GM19468 (cell line): ENCODE results near the gene IGSF21.

Experiments used
- ATAC-seq: cut with Tn5 transposase; IDR thresholded peaks from one replicate; pipeline ENCODE4 v1.9.1; 2021; ENCODE audit warnings: mild to moderate bottlenecking, moderate library complexity, moderate number of reproducible peaks; ENCODE audit not compliant: unreplicated experiment; ENCODE audit errors: extremely low read depth

The IGSF21 gene

DNA sequence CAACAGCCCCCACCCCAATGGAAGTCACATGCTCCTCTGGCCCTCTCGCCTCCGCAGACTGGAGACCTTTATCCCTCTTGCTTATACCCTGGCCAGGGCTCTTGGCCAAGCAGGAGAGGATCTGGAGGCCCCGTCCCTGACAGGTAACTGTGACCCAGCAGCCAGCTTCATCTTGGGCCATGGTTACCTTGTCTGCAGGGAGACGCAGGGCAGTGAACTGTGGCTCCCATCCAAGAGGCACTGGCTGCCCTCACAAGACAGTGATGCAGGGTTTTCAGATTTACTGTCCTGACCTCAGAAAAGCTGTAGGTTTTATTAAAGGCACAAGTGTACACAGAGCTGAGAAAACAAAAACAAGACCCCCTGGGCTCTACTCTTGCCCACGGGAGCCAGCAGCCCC is 276.5 kb downstream of the IGSF21 start:
- no peak for ATAC-seq

DNA sequence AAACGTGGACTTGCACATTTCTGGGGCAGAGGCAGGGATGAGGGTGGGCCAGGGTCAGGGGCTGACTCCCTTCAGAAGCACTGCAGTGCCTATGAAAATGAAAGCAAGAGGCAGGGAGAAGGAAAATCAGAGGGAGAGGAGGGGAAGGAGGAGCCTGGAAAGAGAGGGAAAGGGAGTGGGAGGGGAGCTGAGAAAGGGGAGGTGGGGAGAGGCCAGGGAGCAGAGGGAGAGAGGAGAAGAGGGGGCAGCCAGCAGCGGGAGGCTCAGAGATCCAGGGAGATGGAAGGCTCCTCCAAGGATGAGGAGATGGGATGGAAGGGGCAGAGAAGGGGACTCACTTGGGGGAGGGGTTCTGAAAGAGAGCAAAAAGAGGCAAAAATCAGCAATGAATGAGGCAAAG is 276.9 kb downstream of the IGSF21 start:
- no peak for ATAC-seq

DNA sequence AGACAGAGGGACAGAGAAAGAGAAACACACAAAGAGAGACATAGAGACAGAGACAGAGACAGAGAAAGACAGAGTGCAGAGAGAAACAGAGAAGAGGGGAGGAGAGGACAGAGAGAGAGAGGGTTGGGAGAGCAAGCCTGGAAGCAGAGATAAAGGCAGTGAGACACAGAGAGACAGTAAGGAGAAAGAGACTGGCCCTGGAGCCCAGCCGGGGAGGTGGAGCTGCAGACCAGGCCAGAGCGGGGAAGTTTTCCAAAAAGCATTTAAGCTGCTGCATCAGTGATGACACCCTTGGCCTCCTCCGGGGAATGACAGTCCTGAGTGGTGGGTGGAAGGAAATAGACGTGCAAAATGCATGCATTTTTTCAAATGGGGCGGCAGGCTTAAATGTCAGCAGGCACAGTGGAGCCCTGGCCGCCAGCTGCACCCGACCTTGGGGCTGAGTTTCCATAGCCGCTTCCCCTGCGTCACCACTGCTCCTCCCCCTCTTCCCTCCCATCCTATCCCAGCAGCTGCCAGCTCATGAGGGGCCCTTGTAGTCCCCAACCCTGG is 277.7 kb downstream of the IGSF21 start:
- ATAC-seq: no peak

DNA sequence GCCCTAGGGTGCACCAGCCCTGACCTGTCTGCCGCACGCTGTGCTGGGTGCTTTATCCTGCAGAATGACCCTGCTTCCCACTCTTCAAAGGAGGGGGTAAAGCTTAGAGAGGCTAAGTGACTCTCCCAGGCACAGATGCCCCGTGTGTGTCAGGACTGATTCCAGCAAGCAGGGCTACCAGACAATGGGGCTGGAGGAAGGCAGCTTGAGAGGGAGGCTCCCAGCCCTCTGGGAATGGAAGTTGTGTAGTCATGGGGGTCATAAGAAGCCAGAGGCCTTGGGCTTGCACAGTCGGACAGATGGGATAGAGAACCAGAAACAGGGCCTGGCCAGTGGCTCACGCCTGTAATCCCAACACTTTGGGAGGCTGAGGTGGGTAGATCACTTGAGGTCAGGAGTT is 279.0 kb downstream of the IGSF21 start:
- no peak for ATAC-seq

DNA sequence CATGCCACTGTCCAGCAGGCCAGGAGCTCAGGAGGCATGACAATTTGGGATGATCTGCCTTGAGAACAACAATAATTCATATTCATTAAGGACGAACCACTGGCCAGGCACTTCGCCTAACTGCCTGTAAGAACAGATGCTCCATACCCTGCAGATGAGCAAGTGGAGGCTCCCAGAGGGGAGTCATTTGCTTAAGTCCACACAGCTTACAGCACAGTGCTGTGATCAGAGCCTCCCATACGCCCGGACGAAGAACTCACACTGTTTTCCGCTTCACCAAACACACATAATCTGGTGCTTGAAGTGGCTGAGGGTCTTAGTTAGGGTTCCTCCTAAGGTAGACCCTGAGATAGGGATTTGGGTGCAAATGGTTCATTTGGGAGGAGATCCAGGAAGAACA is 279.7 kb downstream of the IGSF21 start:
- ATAC-seq: no peak

DNA sequence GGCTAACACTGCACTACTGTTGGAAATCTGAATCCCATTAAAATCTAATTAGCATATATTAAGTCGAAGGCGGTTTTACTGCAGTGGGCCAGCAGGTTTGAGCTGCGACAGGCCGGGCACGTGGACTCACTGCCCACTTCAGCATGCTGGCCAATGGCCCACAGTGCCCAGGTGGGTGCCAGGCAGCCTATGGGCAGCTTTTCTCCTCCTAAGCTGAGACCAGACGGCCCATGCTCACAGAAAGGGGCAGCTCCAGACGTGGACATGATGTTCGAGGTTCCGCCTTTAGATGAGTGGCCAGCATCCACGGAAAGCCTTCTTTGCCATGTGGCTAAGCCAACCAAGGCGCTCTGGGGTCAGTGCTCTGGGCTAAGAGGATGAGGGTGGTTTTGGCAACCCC is 283.4 kb downstream of the IGSF21 start:
- no peak for ATAC-seq

DNA sequence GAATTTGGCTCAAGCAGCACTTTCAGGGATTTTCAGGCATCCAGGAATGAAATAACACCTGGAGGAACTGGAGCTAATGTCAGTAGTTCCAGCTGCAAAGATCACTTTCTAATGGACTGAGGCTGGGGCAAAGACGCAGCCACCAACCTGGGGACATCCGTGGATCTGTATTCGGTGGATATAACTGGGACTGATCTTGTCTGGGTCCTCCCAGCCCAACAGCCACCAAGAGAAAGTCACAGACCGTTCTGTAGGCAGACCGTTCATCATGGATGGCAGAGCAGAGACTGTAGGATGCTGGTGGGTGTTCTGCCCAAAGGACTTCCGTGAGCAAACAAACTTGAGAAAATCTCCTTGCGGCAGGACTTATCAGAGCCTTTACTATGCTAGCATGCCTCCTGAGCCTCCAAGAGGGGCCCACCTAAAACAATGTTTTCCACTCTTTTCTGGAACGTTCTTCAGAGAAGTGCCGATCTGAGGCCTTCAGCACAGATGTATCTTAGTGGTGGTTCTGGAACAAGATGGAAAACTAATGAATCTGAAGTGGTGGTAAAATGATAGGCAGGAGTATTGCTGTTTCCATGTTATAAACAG is 287.1 kb downstream of the IGSF21 start:
- ATAC-seq: no peak

DNA sequence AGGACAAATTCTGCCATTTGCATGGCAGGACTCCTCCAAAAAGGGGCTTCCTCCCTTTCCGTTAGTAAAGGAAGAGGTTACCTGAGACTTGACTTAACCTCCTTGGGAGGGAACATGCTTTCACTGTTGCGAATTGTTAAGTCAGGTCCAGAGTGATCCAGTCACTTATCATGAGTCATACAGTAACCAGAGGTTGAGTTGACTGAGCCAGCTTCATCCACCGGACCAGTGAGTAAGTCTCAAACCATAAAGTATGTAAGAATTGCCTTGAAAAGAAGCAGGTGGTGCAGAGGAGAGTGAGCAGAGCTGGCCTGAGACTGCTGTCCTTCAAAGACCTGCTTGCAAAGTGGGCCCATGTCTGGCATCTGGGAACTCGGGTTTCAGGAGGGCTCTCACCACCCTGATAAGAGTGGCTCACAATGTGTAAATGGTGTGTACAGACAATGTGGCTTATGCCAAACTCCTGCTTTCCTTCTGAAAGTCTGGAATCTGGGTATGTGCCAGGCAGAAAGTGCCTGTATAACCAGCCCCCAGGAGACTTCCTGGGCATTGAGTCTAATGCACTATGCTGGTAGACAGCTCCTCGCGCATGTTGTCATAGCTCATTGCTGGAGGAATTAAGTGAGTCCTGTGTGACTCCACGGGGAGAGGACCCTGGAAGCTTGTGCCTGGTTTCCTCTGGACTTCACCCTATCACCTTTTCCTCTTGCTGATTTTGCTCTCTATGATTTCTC is 288.8 kb downstream of the IGSF21 start:
- ATAC-seq: no peak

DNA sequence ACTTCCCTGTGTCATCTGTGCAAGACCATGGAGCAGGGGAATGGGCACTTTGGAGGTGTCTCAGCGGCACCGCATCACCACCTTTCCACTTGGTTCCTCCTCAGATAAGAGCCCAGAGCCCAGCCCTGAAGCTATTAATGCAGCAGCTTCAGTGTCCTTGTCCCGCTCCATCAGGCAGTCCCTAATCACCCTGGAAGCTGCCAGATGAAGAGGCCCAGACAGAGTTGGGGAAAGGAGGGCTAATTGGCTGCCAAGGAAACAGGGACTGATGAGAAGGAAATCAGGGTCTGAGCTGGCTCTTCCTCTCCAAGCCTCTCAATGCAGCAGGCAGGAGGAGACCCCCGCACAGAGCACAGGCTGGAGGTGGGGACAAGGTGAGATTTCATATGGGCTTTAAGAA is 290.0 kb downstream of the IGSF21 start:
- no peak for ATAC-seq

DNA sequence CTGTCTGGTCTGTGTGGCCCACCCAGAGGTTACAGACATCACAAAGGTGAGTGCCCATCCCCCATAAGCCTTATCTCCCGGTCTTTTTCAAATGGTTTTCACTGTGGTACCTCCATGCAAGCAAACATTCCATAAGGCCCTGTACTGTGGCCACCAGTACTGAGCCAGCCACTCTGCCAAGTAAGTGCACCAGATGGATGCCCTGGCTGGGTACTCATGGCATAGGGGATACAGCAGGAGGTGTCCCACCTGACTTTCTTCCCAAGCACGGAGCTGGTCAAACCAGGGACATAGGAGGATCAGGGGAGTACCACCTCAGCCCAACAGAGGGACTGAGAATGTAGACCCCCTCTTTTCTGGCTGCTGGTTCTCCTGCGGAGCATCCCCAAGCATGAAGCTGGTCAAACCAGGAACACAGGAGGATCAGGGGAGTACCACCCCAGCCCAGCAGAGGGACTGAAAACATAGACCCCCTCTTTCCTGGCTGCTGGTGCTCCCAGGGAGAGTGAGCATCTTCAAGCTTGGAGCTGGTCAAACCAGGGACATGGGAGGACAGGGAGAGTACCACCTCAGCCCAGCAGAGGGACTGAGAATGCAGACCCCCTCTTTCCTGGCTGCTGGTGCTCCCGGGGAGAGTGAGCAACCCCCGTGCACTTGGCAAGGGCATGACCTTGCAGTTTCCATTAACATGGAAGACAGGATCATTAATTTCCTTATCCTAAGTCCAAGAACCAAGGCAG is 291.4 kb downstream of the IGSF21 start:
- ATAC-seq: no peak

DNA sequence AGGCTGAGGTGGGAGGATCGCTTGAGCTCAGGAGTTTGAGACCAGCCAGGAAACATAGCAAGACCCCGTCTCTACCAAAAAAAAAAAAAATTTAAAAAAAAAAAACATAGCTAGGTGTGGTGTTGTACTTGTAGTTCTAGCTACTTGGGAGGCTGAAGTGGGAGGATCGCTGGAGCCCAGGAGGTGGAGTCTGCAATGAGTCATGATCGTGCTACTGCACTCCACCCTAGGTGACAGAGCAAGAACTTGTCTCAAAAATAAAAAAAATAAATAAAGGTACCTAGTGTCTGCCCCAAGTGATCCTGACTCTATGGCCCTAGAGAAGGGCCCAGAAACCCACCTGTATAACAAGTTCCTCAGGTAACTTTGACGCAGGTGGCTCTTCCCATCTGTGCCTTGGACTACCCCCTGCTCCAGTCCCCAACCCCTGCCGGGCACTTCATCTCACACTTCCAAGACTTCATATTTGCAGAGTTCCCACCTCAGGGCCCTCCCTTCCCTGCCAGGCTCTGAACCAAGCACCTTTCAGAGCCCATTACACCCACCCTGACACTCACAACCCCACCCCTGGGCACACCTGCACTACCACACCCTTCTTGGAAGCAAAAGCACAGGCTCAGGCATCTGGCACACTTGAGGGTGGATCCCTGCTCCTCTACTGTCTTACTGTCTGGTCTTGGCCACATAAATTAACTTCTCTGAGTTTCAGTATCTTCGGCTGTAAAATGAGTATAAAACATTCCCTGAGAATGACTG is 292.9 kb downstream of the IGSF21 start:
- no peak for ATAC-seq

DNA sequence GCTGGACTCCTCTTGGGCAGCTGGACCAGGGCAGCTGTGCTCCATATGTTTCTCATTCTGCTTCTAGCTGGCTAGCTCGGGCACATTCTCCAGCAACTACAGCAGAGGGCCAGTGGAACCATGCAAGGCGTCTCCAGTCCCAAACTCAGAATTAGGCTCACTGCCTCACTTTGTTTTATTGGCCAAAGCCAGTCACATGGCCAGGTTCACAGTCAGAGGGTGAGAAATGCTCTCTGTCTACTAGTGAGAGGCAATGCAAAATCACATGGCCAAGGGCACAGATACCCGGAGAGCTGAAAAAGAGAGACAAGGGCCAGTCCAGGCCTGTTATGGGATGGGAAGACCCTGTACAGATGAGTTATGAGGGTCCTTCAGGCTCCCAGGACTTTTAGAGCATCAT is 294.3 kb downstream of the IGSF21 start:
- no peak for ATAC-seq

DNA sequence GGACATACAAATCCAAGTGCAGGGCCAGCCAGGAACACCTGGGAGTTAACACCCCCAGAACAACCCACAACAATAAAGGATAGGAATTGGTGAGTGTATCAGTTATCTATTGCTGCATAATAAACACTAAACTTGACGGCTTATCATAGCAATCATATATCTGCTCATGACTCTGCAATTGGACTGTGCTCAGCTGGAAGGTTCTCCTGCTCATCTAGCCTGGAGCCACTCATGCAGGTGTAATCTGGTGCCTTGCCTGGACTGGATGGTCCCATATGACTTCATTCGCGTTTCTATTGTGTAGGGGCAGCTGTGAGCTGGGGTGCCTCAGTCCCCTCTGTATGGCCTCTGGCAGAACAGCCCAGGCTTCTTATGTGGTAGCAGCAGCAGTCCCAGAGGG is 296.9 kb downstream of the IGSF21 start:
- no peak for ATAC-seq

DNA sequence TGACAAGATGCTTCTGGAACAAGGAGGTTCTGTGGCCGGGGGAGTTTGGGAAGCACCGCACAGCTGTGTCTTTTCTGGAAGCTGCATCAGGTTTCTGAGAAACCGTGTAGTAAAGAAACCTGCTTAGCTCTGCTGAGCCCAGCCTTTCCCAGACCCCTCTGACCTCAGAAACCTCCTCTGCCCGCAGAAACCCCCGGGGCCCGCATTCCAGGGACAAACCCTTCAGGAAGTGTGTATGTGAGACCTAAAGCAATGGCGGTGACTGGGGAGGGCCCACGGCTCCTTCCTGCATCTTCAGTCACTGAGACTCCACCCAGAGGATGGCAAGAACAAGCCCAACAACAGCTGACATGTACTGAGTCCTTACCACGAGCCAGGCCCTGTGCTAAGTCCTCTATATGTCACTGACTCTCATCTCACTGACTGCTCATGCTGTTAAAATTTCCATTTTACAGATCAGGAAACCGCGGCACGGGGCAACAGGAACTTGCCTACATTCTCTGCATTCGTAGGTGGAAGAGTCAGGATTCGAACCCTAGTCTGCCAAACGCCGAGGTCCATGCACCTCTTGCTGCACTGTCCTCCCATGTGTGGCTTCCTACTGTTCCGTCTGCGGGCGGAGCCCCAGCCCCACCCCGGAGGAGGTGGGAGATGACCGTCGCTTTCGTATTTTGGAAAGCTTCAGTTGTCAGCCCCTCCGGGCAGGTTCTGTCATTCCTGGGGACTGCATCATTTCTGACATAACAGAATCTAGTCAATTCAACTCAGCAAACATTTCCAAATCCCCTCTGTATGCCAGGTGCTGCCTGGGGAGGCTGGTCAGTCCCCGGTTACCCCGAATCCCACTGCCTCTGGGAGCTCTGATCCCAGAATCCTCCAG is 299.8 kb downstream of the IGSF21 start:
- ATAC-seq: no peak

DNA sequence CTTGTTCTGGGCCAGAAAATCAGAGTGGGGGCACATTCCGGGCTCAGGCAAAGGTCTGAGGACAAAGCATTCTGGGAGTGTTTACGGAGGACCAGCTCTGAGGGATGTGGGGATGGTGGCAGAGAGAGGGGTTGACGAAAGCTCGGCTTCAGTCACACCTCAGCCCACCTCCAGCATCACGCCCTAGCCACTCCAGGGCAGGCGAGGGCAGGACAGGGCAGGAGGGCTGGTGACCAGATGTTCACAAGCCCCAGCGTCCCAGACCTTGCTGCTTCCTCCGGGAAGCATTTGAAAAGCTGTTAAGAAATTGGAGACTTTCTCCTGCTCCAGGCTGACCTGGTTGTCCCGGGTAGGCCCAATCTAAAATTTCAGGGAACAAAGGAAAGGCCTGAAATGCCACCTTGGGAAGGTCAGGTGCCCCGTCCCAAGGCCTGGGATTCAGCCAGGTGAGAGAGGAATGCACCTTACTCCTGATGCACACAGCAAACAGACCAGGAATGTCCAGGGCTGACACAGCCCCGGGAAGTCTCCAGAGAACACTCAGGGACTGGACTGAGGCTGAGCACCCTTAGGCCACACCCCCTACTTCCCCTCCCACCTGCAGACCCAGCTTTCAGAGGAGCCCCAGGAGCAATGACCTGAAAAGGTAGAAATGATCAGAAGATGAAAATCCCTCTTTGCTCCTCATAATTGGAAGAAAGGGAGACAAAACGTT is 301.2 kb downstream of the IGSF21 start:
- ATAC-seq: no peak

DNA sequence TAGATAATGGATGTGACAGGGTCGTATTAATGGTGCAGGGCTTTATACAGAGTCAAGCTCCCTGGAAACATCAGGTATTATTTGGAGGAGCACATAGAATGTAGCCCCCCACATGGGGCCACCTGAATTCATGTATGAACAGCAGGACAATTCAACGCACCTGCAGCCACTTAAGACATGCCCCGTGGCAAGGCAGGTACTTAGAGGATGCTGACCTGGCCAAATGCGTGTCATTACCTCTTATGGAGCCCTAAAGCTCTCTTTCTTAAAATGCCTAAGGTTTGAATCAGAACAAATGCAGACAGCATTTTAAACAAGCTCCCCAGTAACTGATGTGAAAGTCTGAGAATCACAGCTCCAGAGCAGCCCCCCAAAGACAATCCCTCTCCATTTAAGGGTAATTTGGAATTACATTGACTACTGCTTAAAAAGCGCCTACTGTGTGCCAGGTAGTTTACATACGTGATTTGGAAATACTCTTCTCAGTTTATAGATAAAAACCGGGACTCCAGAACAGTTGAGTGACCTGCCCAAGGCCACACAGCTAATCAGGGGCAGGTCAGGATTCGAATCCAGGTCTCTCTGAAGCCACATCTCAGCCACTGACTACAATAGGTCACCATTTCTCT is 302.1 kb downstream of the IGSF21 start:
- ATAC-seq: no peak

DNA sequence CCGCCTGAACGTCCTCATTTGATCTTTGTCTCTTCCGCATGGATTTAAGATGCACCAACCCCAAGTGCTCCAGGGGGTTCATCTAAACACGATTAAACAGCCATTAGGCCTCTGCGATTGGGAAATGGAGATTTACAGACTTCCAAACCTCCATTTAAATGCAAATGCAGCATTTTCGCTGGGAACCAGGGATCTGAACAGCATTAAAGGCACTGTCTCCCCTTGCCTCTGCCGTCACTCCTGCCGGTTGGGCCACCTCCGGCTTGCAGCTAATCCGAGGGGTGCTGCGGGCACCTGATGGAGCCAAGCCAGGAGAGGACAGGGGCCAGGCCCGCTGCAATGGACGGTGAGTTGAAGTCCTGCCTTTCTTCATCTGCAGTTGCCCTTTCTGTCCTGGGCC is 302.8 kb downstream of the IGSF21 start:
- no peak for ATAC-seq

DNA sequence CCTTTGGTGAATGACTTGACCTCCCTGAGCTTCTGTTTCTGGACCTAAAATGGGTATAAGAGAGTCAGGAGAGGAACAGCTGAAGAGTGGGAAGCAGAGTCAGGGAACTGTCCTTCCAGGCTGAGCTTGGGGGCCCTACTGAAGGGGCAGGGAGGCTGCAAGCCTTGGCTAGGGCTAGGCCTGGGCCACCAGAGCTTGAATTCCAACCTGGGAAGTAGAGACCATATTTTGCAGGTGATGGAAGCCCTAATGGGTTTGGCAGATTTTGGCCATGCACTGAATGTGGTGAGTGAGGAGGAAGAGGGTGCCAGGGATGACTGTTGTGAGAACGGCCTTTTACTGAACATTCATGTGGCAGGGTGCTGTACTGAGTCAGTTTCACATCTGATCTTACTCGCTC is 303.7 kb downstream of the IGSF21 start:
- no peak for ATAC-seq
